22Rv1 (cell line): ENCODE measurements around the gene TRNT1.

Source experiments
- H3K27ac ChIP-seq: fragments of 450-650 bp; 2 replicates; pipeline ENCODE4 v1.5.1; 2017
- ZFX ChIP-seq: fragments of 450-650 bp; IDR thresholded peaks from 2 replicates; pipeline ENCODE4 v1.6.1; 2017; ENCODE audit warnings: antibody characterized with exemption, borderline replicate concordance
- TF ChIP-seq, protein P1 (sequence below): fragments of 450-650 bp; IDR thresholded peaks from 2 replicates; pipeline ENCODE4 v1.5.1; 2017; ENCODE audit warnings: mild to moderate bottlenecking

Gene TRNT1

GRCh38 chr3:3178498-3179328 is 52.0 kb downstream of the TRNT1 start:
- peak overlapping the region; percentile 44; the same call in 1 of the 2 replicates for H3K27ac ChIP-seq
- TF ChIP-seq, protein P1, sequence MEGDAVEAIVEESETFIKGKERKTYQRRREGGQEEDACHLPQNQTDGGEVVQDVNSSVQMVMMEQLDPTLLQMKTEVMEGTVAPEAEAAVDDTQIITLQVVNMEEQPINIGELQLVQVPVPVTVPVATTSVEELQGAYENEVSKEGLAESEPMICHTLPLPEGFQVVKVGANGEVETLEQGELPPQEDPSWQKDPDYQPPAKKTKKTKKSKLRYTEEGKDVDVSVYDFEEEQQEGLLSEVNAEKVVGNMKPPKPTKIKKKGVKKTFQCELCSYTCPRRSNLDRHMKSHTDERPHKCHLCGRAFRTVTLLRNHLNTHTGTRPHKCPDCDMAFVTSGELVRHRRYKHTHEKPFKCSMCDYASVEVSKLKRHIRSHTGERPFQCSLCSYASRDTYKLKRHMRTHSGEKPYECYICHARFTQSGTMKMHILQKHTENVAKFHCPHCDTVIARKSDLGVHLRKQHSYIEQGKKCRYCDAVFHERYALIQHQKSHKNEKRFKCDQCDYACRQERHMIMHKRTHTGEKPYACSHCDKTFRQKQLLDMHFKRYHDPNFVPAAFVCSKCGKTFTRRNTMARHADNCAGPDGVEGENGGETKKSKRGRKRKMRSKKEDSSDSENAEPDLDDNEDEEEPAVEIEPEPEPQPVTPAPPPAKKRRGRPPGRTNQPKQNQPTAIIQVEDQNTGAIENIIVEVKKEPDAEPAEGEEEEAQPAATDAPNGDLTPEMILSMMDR: no peak
- no peak for TF ChIP-seq ZFX

GRCh38 chr3:3179407-3180094 is 52.8 kb downstream of the TRNT1 start, which contains the start of gene CRBN:
Gene CRBN (minus strand): TSS chr3:3179691. CDS start chr3:3179687, 4 bp downstream.
- peak within 1 kb of the TSS; percentile 44; the same call in 1 of the 2 replicates for H3K27ac ChIP-seq
- TF ChIP-seq ZFX: no peak
- TF ChIP-seq, protein P1: peak; percentile 98

DNA sequence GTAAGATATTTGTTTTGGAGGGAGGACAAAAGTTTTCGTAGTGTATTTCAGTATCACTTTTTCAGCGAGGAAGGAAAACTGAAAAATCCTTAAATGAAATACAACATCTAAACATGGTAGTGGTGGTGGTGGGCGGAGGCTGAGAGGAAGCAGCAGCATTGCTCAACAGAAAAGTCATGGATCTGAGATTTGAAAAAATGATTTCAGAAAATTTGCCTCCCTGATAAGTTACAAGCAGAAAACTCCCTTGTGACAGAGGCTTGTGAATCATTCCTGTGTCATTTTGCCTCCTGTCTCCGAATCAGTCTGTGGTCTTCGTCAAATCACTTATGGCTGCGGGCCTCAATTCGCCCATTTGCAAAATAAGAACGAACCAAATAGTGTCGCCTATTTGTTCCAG is 53.7 kb downstream of the TRNT1 start:
- TF ChIP-seq, protein P1: no peak
- TF ChIP-seq ZFX: no peak
- H3K27ac ChIP-seq: no peak overlapping the region

DNA sequence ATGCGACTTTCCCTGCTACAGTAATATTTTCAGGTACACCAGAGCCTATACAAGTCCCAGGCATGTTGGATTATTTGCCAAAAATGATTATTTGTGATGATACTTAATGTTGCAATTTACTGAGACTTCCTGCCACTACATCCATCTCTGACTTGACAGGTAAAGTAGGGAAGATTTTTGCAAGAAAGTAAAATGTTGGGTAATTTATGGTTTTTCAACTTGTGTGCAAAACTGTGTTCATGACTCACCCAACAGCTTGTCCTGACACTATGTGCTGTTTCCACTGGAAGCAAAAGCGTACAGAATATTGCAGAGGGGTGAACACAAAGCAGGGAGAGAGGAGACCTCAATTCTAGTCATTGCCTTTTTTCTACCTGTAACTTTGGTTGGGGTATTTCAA is 58.1 kb downstream of the TRNT1 start:
- H3K27ac ChIP-seq: no peak overlapping the region
- TF ChIP-seq ZFX: no peak
- TF ChIP-seq, protein P1: no peak

- TF ChIP-seq, protein P1: no peak
- TF ChIP-seq ZFX: no peak
Measured at GRCh38 chr3:3189102-3189727, 62.5 kb downstream of the TRNT1 start.

GRCh38 chr3:3189961-3190360 is 63.2 kb downstream of the TRNT1 start:
- no peak overlapping the region for H3K27ac ChIP-seq
- TF ChIP-seq, protein P1: no peak
- no peak for TF ChIP-seq ZFX

More at GRCh38 chr3:3189102-3189727, 62.5 kb downstream of the TRNT1 start:
- H3K27ac ChIP-seq: no peak overlapping the region
